CD4-positive, CD25-positive, alpha-beta regulatory T cell (primary cell): ENCODE data around the gene CYSRT1. TPM values are rescaled to one million over a fixed set of nuclear protein-coding genes. Genes with fewer than 3 reads are reported as not detected.

Experiments
- ATAC-seq, 2 donors: fragments of 150-1000 bp; cut with Tn5 transposase; one replicate each; pipeline ENCODE4 v1.10.0; 2021; ENCODE audit warnings: low read depth in 2 of 2, moderate number of reproducible peaks in 2 of 2, moderate library complexity in 1 of 2
- DNase-seq, 3 donors: peaks; one replicate each; pipeline versions ENCODE4 v3.0.0 to v3.0.0-alpha.2; 2012 to 2022; ENCODE audit warnings: mixed read lengths in 1 of 3
- H3K27ac ChIP-seq: one replicate; pipeline ENCODE4 v1.7.0; 2013; ENCODE audit warnings: mild to moderate bottlenecking, low read length; ENCODE audit not compliant: insufficient read depth, poor library complexity, severe bottlenecking
- H3K27me3 ChIP-seq: one replicate; pipeline ENCODE4 v1.7.0; 2013; ENCODE audit warnings: low read length; ENCODE audit not compliant: control insufficient read depth, insufficient read depth
- H3K36me3 ChIP-seq: one replicate; pipeline ENCODE4 v1.7.0; 2013; ENCODE audit warnings: mild to moderate bottlenecking, low read length, moderate library complexity; ENCODE audit not compliant: control insufficient read depth, insufficient read depth
- H3K4me1 ChIP-seq: 2 replicates; pipeline ENCODE4 v1.7.0; 2013; ENCODE audit warnings: mild to moderate bottlenecking, low read length; ENCODE audit not compliant: insufficient read depth, control insufficient read depth, poor library complexity, severe bottlenecking
- H3K4me3 ChIP-seq: one replicate; pipeline ENCODE4 v1.7.0; 2013; ENCODE audit warnings: low read depth, mild to moderate bottlenecking, low read length, moderate library complexity
- H3K9me3 ChIP-seq, 2 experiments: 1 replicate in 1 of 2; 2 replicates in 1 of 2; pipeline ENCODE4 v1.7.0; 2013; ENCODE audit warnings: low read length in 2 of 2, mild to moderate bottlenecking in 1 of 2, moderate library complexity in 1 of 2; ENCODE audit not compliant: control insufficient read depth in 2 of 2
- H3K27ac Mint-ChIP-seq, 3 donors: one replicate each; pipeline ENCODE4 v1.8.0; 2020 to 2022; ENCODE audit warnings: mild to moderate bottlenecking in 3 of 3, mixed read lengths in 3 of 3, moderate library complexity in 2 of 3
- H3K27me3 Mint-ChIP-seq: one replicate; pipeline ENCODE4 v1.8.0; 2022; ENCODE audit warnings: mild to moderate bottlenecking, mixed read lengths
- H3K36me3 Mint-ChIP-seq: one replicate; pipeline ENCODE4 v1.8.0; 2020; ENCODE audit warnings: mixed read lengths
- H3K4me1 Mint-ChIP-seq, 4 donors: one replicate each; pipeline ENCODE4 v1.8.0; 2020 to 2022; ENCODE audit warnings: mixed read lengths in 4 of 4, mild to moderate bottlenecking in 1 of 4
- H3K4me3 Mint-ChIP-seq, 4 donors: one replicate each; pipeline ENCODE4 v1.8.0; 2020 to 2022; ENCODE audit warnings: mild to moderate bottlenecking in 4 of 4, mixed read lengths in 4 of 4, moderate library complexity in 3 of 4
- H3K9me3 Mint-ChIP-seq, 7 donors: one replicate each; pipeline ENCODE4 v1.8.0; 2020 to 2022; ENCODE audit warnings: mixed read lengths in 7 of 7, mild to moderate bottlenecking in 3 of 7, moderate library complexity in 2 of 7
- polyA plus RNA-seq, 4 donors: library from polyadenylated mRNA; unstranded; fragments of 300-500 nt; fragmentation: Illumina TruSeq; gene quantifications; one replicate each; pipeline ENCODE4 v1.2.3, GENCODE V29; 2021
- total RNA-seq: library from RNA; stranded (reverse); gene quantifications from one replicate; pipeline ENCODE4 v1.2.3, GENCODE V29; 2022

The CYSRT1 gene
- total and polyA plus RNA-seq, 5 donors from 2014 or later: not detected

DNA sequence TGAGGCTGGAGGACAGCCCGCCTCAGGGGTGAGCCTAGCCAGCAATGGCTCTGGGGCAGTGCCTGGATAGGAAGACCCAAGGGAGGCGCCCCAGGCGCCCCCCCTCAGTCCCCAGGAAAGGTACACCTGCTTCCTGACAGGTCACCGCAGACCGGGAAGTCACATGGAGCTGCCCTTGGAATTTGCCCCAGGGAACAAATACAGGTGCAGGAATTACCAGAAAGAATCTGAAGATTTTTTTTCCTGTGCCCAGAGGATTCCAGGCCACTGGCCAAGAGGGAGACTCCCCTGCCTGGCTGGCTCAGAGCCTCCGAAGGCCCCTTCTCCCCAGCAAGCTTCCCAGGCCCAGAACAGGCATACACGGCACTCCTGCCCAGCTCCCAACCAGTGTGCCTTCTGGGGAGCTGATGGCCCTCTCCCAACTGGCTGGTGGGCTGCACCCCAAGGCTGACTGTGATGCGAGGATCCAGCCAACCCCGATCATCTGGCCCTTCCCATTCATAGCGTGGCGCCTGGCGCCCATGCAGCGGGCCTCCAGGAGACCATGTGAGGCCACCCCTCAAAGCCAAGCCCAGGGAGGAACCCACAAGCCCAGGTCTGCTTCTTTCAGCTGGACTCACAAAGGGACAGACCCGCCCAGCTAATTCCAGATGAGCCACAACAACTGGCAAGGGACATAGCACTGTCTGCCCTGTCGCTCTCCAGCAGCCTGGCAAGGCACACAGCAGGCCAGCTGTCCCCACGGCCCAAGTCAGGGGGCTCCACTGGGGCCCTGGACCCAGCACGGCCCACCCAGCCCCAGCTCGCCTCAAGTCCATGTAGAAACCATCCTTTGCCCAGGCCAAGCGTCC lies 26.7 kb upstream of the CYSRT1 start:
- peak overlapping the region; percentile 29 to 71 (median 58) for H3K4me3 Mint-ChIP-seq

GRCh38 chr9:137198902-137199283 lies 26.1 kb upstream of the CYSRT1 start:
- Mint-ChIP-seq H3K36me3 (no peaks in the 10 kb centered on the region), H3K27me3 (no peaks in the 10 kb centered on the region), H3K9me3 (no peaks in the 10 kb centered on the region), H3K4me1 (peaks cover 0 to 30% (median 7%) of the 10 kb centered on the region in 4 donors), H3K4me3 (peak overlapping the region; percentile 29 to 71 (median 58)), H3K27ac (no peak overlapping the region)
- no peaks in the 10 kb centered on the region for H3K27me3 ChIP-seq
- H3K9me3 ChIP-seq: no peaks in the 10 kb centered on the region
- H3K36me3 ChIP-seq: no peaks in the 10 kb centered on the region
- ATAC-seq: no peak
- H3K4me3 ChIP-seq: no peak overlapping the region
- no peak for DNase-seq
- H3K27ac ChIP-seq: no peak overlapping the region
- peaks cover 20% of the 10 kb centered on the region for H3K4me1 ChIP-seq

More for the DNA sequence above, 26.7 kb upstream of the CYSRT1 start:
- Histone ChIP-seq H3K27ac (no peak overlapping the region), H3K27me3 (no peaks in the 10 kb centered on the region), H3K4me3 (no peak overlapping the region), H3K9me3 (no peaks in the 10 kb centered on the region), H3K4me1 (peaks cover 15% of the 10 kb centered on the region), H3K36me3 (no peaks in the 10 kb centered on the region)
- peaks cover 0 to 25% (median 7%) of the 10 kb centered on the region in 4 donors for H3K4me1 Mint-ChIP-seq
- no peaks in the 10 kb centered on the region for H3K27me3 Mint-ChIP-seq
- ATAC-seq: no peak
- no peaks in the 10 kb centered on the region for H3K36me3 Mint-ChIP-seq
- no peak for DNase-seq
- H3K27ac Mint-ChIP-seq: no peak overlapping the region
- H3K9me3 Mint-ChIP-seq: no peaks in the 10 kb centered on the region

GRCh38 chr9:137199411-137200121 lies 25.4 kb upstream of the CYSRT1 start:
- H3K4me1 Mint-ChIP-seq: peaks cover 0 to 37% (median 12%) of the 10 kb centered on the region in 4 donors
- H3K27ac Mint-ChIP-seq: no peak overlapping the region
- Histone ChIP-seq H3K9me3 (no peaks in the 10 kb centered on the region), H3K4me1 (peaks cover 27% of the 10 kb centered on the region), H3K36me3 (no peaks in the 10 kb centered on the region), H3K4me3 (no peak overlapping the region), H3K27me3 (no peaks in the 10 kb centered on the region), H3K27ac (no peak overlapping the region)
- peak overlapping the region in 3 of 4 donors; percentile 32 to 85 (median 81) for H3K4me3 Mint-ChIP-seq
- DNase-seq (no peak), ATAC-seq (no peak)
- no peaks in the 10 kb centered on the region for H3K27me3 Mint-ChIP-seq
- H3K9me3 Mint-ChIP-seq: no peaks in the 10 kb centered on the region
- no peaks in the 10 kb centered on the region for H3K36me3 Mint-ChIP-seq

DNA sequence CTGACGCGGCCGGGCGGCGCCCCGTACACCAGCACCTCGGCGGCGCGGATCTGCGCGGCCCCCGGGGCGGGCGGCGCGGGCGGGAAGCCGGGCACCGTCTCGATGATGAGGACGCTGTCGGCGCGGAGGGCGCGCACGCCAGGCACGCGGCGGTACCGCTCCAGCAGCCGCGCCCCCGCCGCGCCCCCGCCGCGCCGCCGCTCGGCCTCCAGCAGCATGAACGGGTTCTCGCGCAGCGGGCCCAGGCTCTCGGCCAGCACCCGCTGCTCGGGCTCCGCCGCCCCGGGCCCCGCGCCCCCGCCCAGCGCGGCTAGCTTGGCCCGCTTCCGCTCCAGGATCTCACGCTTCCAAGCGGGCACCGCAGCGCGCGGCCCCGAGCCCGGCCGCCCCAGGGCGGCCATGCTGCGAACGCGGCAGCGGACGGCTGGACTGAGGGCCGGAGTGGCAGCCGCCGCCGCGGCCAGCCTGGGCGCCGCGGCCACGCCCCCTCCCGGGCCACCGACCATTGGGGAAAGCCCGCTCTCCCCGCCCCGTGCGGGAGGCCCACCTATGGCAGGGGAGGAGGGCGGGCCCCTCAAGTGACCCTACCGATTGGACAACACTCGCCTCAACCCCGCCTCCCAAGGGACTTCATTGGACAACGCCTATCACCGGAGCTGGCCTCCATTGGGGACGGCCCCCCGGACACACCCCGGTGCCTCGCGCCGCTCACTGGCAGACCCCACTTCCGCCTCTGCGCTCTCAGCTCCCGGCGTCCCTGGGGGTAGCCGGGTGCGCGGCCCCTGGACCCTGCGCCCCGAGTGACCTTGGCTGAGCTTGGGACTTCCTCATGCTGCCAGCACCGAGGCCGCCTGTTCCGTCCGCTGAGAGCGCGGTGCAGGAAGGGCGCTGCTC lies 24.4 kb upstream of the CYSRT1 start, which contains the start of gene TPRN:
TSS of gene TPRN (minus strand) at position 431 of the 894 bp plus-strand sequence. CDS start at position 401, 30 bp downstream.
- Histone ChIP-seq H3K9me3 (no peaks in the 10 kb centered on the region), H3K4me3 (peak within 1 kb of the TSS; percentile 44), H3K27ac (peak within 1 kb of the TSS; percentile 84), H3K27me3 (no peaks in the 10 kb centered on the region), H3K36me3 (no peaks in the 10 kb centered on the region), H3K4me1 (peaks cover 33% of the 10 kb centered on the region)
- ATAC-seq (peak; percentile 96 to 97), DNase-seq (peak; percentile 98 to 99 (median 98))
- Mint-ChIP-seq H3K36me3 (no peaks in the 10 kb centered on the region), H3K27ac (peak within 1 kb of the TSS in 2 of 3 donors; percentile 56 to 88), H3K4me3 (peak within 1 kb of the TSS; percentile 85 to 95 (median 90)), H3K4me1 (peaks cover 0 to 41% (median 14%) of the 10 kb centered on the region in 4 donors), H3K27me3 (no peaks in the 10 kb centered on the region), H3K9me3 (no peaks in the 10 kb centered on the region)

DNA sequence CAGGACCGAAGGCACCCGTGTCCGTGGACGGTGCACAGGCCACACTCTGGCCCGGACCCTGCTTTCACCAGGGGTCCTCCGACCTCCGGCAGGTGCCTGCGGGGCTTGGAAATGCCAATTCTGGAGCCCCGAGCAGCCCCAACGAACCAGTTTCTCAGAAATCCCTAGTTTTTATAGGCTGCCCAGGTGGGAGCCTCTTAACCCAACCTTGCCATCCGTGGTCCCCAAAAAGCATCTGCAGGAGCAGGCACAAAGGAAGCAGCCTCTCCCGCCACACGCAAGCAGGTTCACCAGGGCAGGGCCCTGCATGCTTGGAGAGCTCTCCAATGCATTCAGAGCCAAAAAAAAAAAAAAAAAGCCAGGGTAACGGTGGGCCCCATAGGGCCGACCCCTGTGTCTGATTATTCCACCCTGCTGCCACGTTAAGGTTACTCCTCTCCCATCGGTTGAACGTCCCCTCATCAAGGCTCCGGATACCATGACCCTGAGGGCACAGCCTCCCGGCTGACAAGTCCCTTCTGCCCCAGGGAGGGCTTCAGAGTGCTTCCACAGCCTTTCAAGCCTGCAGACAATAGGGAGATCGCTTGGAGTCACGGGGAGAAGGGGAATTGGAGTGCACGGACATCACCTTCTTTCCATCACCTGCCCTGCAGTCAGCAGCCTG lies 23.6 kb upstream of the CYSRT1 start:
- peak overlapping the region in 2 of 3 donors; percentile 56 to 88 for H3K27ac Mint-ChIP-seq
- H3K27me3 ChIP-seq: no peaks in the 10 kb centered on the region
- peaks cover 41% of the 10 kb centered on the region for H3K4me1 ChIP-seq
- no peak for DNase-seq
- peak overlapping the region; percentile 44 for H3K4me3 ChIP-seq
- no peaks in the 10 kb centered on the region for H3K36me3 Mint-ChIP-seq
- peaks cover 0 to 49% (median 18%) of the 10 kb centered on the region in 4 donors for H3K4me1 Mint-ChIP-seq
- H3K27me3 Mint-ChIP-seq: no peaks in the 10 kb centered on the region
- no peaks in the 10 kb centered on the region for H3K9me3 Mint-ChIP-seq
- H3K27ac ChIP-seq: peak overlapping the region; percentile 84
- peak overlapping the region; percentile 85 to 95 (median 90) for H3K4me3 Mint-ChIP-seq
- no peaks in the 10 kb centered on the region for H3K9me3 ChIP-seq
- no peak for ATAC-seq
- H3K36me3 ChIP-seq: no peaks in the 10 kb centered on the region

- no peak overlapping the region for H3K4me3 ChIP-seq
- no peak overlapping the region for H3K27ac ChIP-seq
- Mint-ChIP-seq H3K4me3 (peak overlapping the region in 2 of 4 donors; percentile 36 to 96), H3K4me1 (peaks cover 0 to 64% (median 30%) of the 10 kb centered on the region in 4 donors), H3K27ac (no peak overlapping the region), H3K9me3 (no peaks in the 10 kb centered on the region), H3K27me3 (no peaks in the 10 kb centered on the region), H3K36me3 (peaks cover 7% of the 10 kb centered on the region)
- H3K27me3 ChIP-seq: no peaks in the 10 kb centered on the region
- H3K36me3 ChIP-seq: no peaks in the 10 kb centered on the region
- ATAC-seq: no peak
- H3K9me3 ChIP-seq: no peaks in the 10 kb centered on the region
- no peak for DNase-seq
- peaks cover 48% of the 10 kb centered on the region for H3K4me1 ChIP-seq
These were observed 22.0 kb upstream of the CYSRT1 start for GRCh38 chr9:137202966-137203365.

- H3K4me1 Mint-ChIP-seq: peaks cover 0 to 59% (median 30%) of the 10 kb centered on the region in 4 donors
- peaks cover 13% of the 10 kb centered on the region for H3K36me3 Mint-ChIP-seq
- no peaks in the 10 kb centered on the region for H3K9me3 ChIP-seq
- H3K27ac ChIP-seq: peak overlapping the region; percentile 83
- H3K4me3 Mint-ChIP-seq: peak overlapping the region; percentile 90 to 96 (median 93)
- no peaks in the 10 kb centered on the region for H3K36me3 ChIP-seq
- peak overlapping the region; percentile 90 to 97 (median 94) for H3K27ac Mint-ChIP-seq
- no peaks in the 10 kb centered on the region for H3K27me3 Mint-ChIP-seq
- no peaks in the 10 kb centered on the region for H3K27me3 ChIP-seq
- H3K9me3 Mint-ChIP-seq: no peaks in the 10 kb centered on the region
- ATAC-seq (no peak), DNase-seq (no peak)
- peak overlapping the region; percentile 79 for H3K4me3 ChIP-seq
- peaks cover 42% of the 10 kb centered on the region for H3K4me1 ChIP-seq
These were observed 20.2 kb upstream of the CYSRT1 start for GRCh38 chr9:137204731-137205125.
